Trophoblast cell (in vitro differentiated cells and primary cell): Measurements from ENCODE around the gene ITGB4.

Experiments used
- DNase-seq, 2 donors: peaks; one replicate each; pipeline ENCODE4 v3.0.0-alpha.2; 2016
- H2AFZ ChIP-seq: 2 replicates; pipeline ENCODE4 v1.6.1; 2013; ENCODE audit warnings: low read length, moderate library complexity, mild to moderate bottlenecking; ENCODE audit not compliant: insufficient read depth, poor library complexity
- H2AK5ac ChIP-seq: 2 replicates; pipeline ENCODE4 v1.6.1; 2013; ENCODE audit warnings: mild to moderate bottlenecking, low read length
- H2BK120ac ChIP-seq: 2 replicates; pipeline ENCODE4 v1.6.1; 2013; ENCODE audit warnings: low read length, mild to moderate bottlenecking, moderate library complexity; ENCODE audit not compliant: insufficient read depth, poor library complexity
- H2BK12ac ChIP-seq: 2 replicates; pipeline ENCODE4 v1.6.1; 2013; ENCODE audit warnings: mild to moderate bottlenecking, low read length, moderate library complexity
- H2BK5ac ChIP-seq: 2 replicates; pipeline ENCODE4 v1.6.1; 2013; ENCODE audit warnings: low read length, low read depth, moderate library complexity, mild to moderate bottlenecking; ENCODE audit not compliant: poor library complexity
- H3K14ac ChIP-seq: 2 replicates; pipeline ENCODE4 v1.6.1; 2013; ENCODE audit warnings: mild to moderate bottlenecking, low read length
- H3K18ac ChIP-seq: 2 replicates; pipeline ENCODE4 v1.6.1; 2013; ENCODE audit warnings: mild to moderate bottlenecking, low read length
- H3K23ac ChIP-seq: 2 replicates; pipeline ENCODE4 v1.6.1; 2013; ENCODE audit warnings: low read length
- H3K27ac ChIP-seq: 2 replicates; pipeline ENCODE4 v1.5.1; 2013; ENCODE audit warnings: low read depth, mild to moderate bottlenecking, inconsistent platforms, low read length, moderate library complexity
- H3K27me3 ChIP-seq: 2 replicates; pipeline ENCODE4 v1.6.1; 2013; ENCODE audit warnings: inconsistent platforms, mild to moderate bottlenecking, low read length, moderate library complexity; ENCODE audit not compliant: insufficient read depth
- H3K36me3 ChIP-seq, 2 experiments: 1 replicate in 1 of 2; 2 replicates in 1 of 2; pipeline ENCODE4 v1.6.1; 2013; ENCODE audit warnings: low read length in 2 of 2, mild to moderate bottlenecking in 2 of 2, moderate library complexity in 1 of 2; ENCODE audit not compliant: insufficient read depth in 2 of 2, control insufficient read depth in 1 of 2
- H3K4ac ChIP-seq: 2 replicates; pipeline ENCODE4 v1.6.1; 2013; ENCODE audit warnings: low read depth, mild to moderate bottlenecking, low read length, moderate library complexity
- H3K4me1 ChIP-seq, 2 experiments: 1 replicate in 1 of 2; 2 replicates in 1 of 2; pipeline ENCODE4 v1.6.1; 2013; ENCODE audit warnings: low read length in 2 of 2, mild to moderate bottlenecking in 2 of 2, moderate library complexity in 1 of 2; ENCODE audit not compliant: insufficient read depth in 2 of 2, control insufficient read depth in 1 of 2
- H3K4me2 ChIP-seq: 2 replicates; pipeline ENCODE4 v1.6.1; 2013; ENCODE audit warnings: inconsistent platforms, mild to moderate bottlenecking, low read length, moderate library complexity
- H3K4me3 ChIP-seq: 2 replicates; pipeline ENCODE4 v1.5.1; 2013; ENCODE audit warnings: mild to moderate bottlenecking, low read depth, low read length, inconsistent platforms
- H3K79me1 ChIP-seq: one replicate; pipeline ENCODE4 v1.6.1; 2013; ENCODE audit warnings: low read length
- H3K79me2 ChIP-seq: 2 replicates; pipeline ENCODE4 v1.6.1; 2013; ENCODE audit warnings: low read length, mild to moderate bottlenecking; ENCODE audit not compliant: control insufficient read depth, insufficient read depth, poor library complexity
- H3K9ac ChIP-seq: 2 replicates; pipeline ENCODE4 v1.6.1; 2013; ENCODE audit warnings: mild to moderate bottlenecking, low read length
- H3K9me3 ChIP-seq: 2 replicates; pipeline ENCODE4 v1.6.1; 2013; ENCODE audit warnings: low read depth, mild to moderate bottlenecking, control low read depth, inconsistent platforms, low read length; ENCODE audit not compliant: insufficient read depth
- H4K12ac ChIP-seq: 2 replicates; pipeline ENCODE4 v1.6.1; 2013; ENCODE audit warnings: low read depth, mild to moderate bottlenecking, low read length, moderate library complexity
- H4K8ac ChIP-seq: 2 replicates; pipeline ENCODE4 v1.6.1; 2013; ENCODE audit warnings: low read depth, mild to moderate bottlenecking, low read length, moderate library complexity
- H4K91ac ChIP-seq: one replicate; pipeline ENCODE4 v1.6.1; 2013; ENCODE audit warnings: low read depth, mild to moderate bottlenecking, low read length, moderate library complexity
- WGBS: extraction: QIAGEN DNeasy Blood & Tissue Kit; methylation state at CpG from one replicate; pipeline ENCODE4 v1.1.7; 2013; ENCODE audit warnings: missing lambda C conversion rate; ENCODE audit not compliant: insufficient read length, insufficient coverage; ENCODE audit errors: extremely low coverage; 5-methylcytosine and 5-hydroxymethylcytosine counted together

ITGB4 gene

DNA sequence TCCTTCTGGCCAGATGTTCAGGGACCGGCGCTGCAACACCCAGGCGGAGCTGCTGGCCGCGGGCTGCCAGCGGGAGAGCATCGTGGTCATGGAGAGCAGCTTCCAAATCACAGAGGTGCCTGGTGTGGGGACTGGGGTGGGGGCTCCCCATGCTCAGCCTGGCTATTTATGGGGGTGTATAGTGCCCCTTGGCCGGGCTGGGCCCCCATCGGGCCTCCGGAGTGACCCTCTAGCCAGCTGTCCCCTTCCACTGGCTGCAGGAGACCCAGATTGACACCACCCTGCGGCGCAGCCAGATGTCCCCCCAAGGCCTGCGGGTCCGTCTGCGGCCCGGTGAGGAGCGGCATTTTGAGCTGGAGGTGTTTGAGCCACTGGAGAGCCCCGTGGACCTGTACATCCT is 6.1 kb downstream of the ITGB4 start:
- H3K27me3 ChIP-seq = no peaks in the 10 kb centered on the region
- H3K27ac ChIP-seq = no peak overlapping the region
- no peak overlapping the region for H2BK120ac ChIP-seq
- no peak overlapping the region for H2BK5ac ChIP-seq
- no peak for DNase-seq
- no peak overlapping the region for H3K4ac ChIP-seq
- peaks cover 4% of the 10 kb centered on the region for H3K79me1 ChIP-seq
- no peaks in the 10 kb centered on the region for H3K79me2 ChIP-seq
- no peak overlapping the region for H3K9ac ChIP-seq
- no peak overlapping the region for H3K18ac ChIP-seq
- no peak overlapping the region for H4K12ac ChIP-seq
- H3K36me3 ChIP-seq = peaks cover 34 to 37% of the 10 kb centered on the region in 2 experiments
- no peak overlapping the region for H2BK12ac ChIP-seq
- no peak overlapping the region for H3K23ac ChIP-seq
- no peak overlapping the region for H4K8ac ChIP-seq
- no peak overlapping the region for H3K14ac ChIP-seq
- H4K91ac ChIP-seq = no peak overlapping the region
- H2AFZ ChIP-seq = no peak overlapping the region
- peaks cover 6 to 12% of the 10 kb centered on the region in 2 experiments for H3K4me1 ChIP-seq
- H3K4me2 ChIP-seq = no peak overlapping the region
- H3K4me3 ChIP-seq = no peak overlapping the region
- WGBS = no CpG with 5 or more reads among the region's 18 CpGs
- H2AK5ac ChIP-seq = no peak overlapping the region
- no peaks in the 10 kb centered on the region for H3K9me3 ChIP-seq

DNA sequence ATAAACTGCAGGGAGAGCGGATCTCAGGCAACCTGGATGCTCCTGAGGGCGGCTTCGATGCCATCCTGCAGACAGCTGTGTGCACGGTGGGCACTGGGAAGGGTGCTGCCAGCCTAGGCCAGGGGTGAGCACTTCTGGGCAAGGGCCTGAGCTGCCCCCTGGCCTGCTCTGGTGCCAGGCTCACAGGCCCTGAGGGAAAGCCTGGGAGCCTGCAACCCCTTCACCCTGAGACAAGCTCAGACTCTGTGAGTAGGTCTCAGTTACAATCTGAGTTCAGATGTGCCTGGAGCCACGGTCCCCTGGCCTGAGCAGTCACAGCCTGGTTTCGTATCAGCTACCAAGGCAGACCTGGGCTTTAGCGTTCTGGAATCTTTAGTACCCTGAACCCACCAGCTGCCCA is 8.1 kb downstream of the ITGB4 start:
- no peak for DNase-seq
- H3K79me1 ChIP-seq = no peaks in the 10 kb centered on the region
- no peak overlapping the region for H3K14ac ChIP-seq
- no peak overlapping the region for H3K4ac ChIP-seq
- H3K18ac ChIP-seq = no peak overlapping the region
- H4K12ac ChIP-seq = no peak overlapping the region
- no CpG with 5 or more reads among the region's 7 CpGs for WGBS
- no peak overlapping the region for H2BK5ac ChIP-seq
- H3K9me3 ChIP-seq = no peaks in the 10 kb centered on the region
- H3K4me1 ChIP-seq = no peaks in the 10 kb centered on the region
- no peak overlapping the region for H4K8ac ChIP-seq
- no peak overlapping the region for H2BK120ac ChIP-seq
- no peak overlapping the region for H2BK12ac ChIP-seq
- no peak overlapping the region for H3K4me2 ChIP-seq
- H3K27ac ChIP-seq = no peak overlapping the region
- H2AFZ ChIP-seq = no peak overlapping the region
- H3K79me2 ChIP-seq = no peaks in the 10 kb centered on the region
- H2AK5ac ChIP-seq = no peak overlapping the region
- H3K27me3 ChIP-seq = no peaks in the 10 kb centered on the region
- no peak overlapping the region for H3K23ac ChIP-seq
- H3K36me3 ChIP-seq = peaks cover 37% of the 10 kb centered on the region in 2 experiments
- no peak overlapping the region for H3K4me3 ChIP-seq
- H3K9ac ChIP-seq = no peak overlapping the region
- no peak overlapping the region for H4K91ac ChIP-seq

DNA sequence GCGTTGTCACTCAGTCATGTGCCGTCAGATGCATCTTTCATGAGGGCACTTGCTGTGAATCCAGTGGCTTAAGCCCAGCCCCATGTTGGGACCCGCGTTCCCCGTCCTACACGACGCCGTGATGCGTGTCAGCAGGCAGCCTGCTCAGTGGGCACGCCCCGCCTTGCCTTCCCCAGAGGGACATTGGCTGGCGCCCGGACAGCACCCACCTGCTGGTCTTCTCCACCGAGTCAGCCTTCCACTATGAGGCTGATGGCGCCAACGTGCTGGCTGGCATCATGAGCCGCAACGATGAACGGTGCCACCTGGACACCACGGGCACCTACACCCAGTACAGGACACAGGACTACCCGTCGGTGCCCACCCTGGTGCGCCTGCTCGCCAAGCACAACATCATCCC is 8.8 kb downstream of the ITGB4 start:
- DNase-seq = no peak
- peaks cover 34 to 35% of the 10 kb centered on the region in 2 experiments for H3K36me3 ChIP-seq
- no peaks in the 10 kb centered on the region for H3K79me2 ChIP-seq
- H3K18ac ChIP-seq = no peak overlapping the region
- no peak overlapping the region for H2BK12ac ChIP-seq
- no peaks in the 10 kb centered on the region for H3K79me1 ChIP-seq
- no peaks in the 10 kb centered on the region for H3K4me1 ChIP-seq
- H3K9ac ChIP-seq = no peak overlapping the region
- H3K4me2 ChIP-seq = no peak overlapping the region
- H3K9me3 ChIP-seq = no peaks in the 10 kb centered on the region
- H3K23ac ChIP-seq = no peak overlapping the region
- no peak overlapping the region for H3K27ac ChIP-seq
- H4K91ac ChIP-seq = no peak overlapping the region
- no peak overlapping the region for H2AFZ ChIP-seq
- H4K8ac ChIP-seq = no peak overlapping the region
- H3K14ac ChIP-seq = no peak overlapping the region
- no peak overlapping the region for H4K12ac ChIP-seq
- H3K4me3 ChIP-seq = no peak overlapping the region
- no peak overlapping the region for H2AK5ac ChIP-seq
- H3K27me3 ChIP-seq = no peaks in the 10 kb centered on the region
- H3K4ac ChIP-seq = no peak overlapping the region
- no CpG with 5 or more reads among the region's 24 CpGs for WGBS
- H2BK120ac ChIP-seq = no peak overlapping the region
- H2BK5ac ChIP-seq = no peak overlapping the region

DNA sequence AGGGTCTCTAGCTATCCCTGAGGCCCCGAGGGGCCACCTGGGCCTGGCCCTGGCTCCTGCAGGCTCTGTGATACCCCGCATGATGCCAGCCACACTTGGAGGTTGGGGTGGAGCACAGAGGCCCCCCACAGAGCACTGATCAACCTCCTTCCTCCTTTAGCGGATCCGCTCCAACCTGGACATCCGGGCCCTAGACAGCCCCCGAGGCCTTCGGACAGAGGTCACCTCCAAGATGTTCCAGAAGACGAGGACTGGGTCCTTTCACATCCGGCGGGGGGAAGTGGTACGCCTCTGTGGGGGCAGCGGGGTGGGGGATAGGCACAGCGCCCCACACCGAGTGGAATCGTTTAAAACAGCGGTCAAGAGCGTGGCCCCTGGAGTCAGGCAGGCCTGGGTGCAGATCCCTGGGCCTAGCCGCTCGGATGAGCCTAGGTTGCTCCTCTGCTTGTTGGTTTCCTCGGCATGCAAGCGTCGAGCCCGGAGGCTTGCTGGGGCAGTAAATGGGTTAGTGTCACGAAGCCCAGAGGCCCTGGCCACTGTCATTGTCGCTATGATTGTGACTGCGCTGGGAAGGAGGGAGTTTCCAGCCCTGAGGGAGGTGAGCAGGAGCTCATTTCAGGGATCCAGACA is 9.9 kb downstream of the ITGB4 start:
- H3K14ac ChIP-seq = no peak overlapping the region
- no peak overlapping the region for H3K4ac ChIP-seq
- H3K4me1 ChIP-seq = no peaks in the 10 kb centered on the region
- H3K79me2 ChIP-seq = no peaks in the 10 kb centered on the region
- H4K91ac ChIP-seq = no peak overlapping the region
- H3K27me3 ChIP-seq = no peaks in the 10 kb centered on the region
- no peak overlapping the region for H3K23ac ChIP-seq
- H3K9me3 ChIP-seq = peaks cover 2% of the 10 kb centered on the region
- WGBS = no CpG with 5 or more reads among the region's 26 CpGs
- no peak overlapping the region for H4K12ac ChIP-seq
- H2BK12ac ChIP-seq = no peak overlapping the region
- no peak overlapping the region for H2AK5ac ChIP-seq
- H2BK120ac ChIP-seq = no peak overlapping the region
- H3K79me1 ChIP-seq = no peaks in the 10 kb centered on the region
- H2BK5ac ChIP-seq = no peak overlapping the region
- H3K4me2 ChIP-seq = no peak overlapping the region
- no peak overlapping the region for H3K4me3 ChIP-seq
- no peak overlapping the region for H3K27ac ChIP-seq
- H3K18ac ChIP-seq = no peak overlapping the region
- H3K36me3 ChIP-seq = peaks cover 29 to 40% of the 10 kb centered on the region in 2 experiments
- no peak overlapping the region for H3K9ac ChIP-seq
- no peak overlapping the region for H2AFZ ChIP-seq
- no peak for DNase-seq
- H4K8ac ChIP-seq = no peak overlapping the region
